ENCODE data around the gene UBE2I. TPM values are rescaled to one million over a fixed set of nuclear protein-coding genes. Genes with fewer than 3 reads are reported as not detected.

UBE2I gene
- total RNA-seq, 1 experiment from 2014 or later = 212 TPM

DNA sequence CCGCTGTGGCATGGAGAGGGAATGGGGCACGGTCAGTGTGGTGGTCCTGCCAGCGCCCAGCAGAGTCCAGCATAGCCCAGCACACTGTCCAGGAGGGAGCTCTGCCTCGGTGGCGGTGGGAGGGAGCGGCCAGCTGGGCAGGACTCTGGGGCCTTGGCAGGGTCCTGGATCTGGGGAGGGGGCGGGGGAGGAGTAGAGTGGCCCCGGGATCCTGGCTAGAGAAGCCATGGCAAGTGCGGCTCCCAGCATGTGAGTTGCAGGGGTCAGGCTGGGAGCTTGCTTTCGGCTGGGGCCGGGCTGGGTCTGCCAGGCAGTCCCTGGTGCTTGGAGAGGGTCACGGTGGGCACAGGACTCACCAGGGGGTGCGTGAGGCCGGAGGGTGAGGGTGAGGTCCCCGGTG is 46.2 kb downstream of the UBE2I start:
- Histone ChIP-seq H3K27me3 (ENCODE audit: insufficient read depth, low read length) (no peaks in the 10 kb centered on the region), H3K4me2 (ENCODE audit: low read length) (no peak overlapping the region), H3K9ac (ENCODE audit: low read length) (no peak overlapping the region), H3K4me3 (replicated peaks in 1 of 2; ENCODE audit: low read depth in 1 of 2, low read length in 2 of 2) (no peak overlapping the region), H2AFZ (ENCODE audit: low read depth, low read length, poor library complexity, severe bottlenecking) (no peak overlapping the region), H3K9me3 (ENCODE audit: control insufficient read depth in 1 of 2, insufficient read depth in 1 of 2, low read depth in 1 of 2, low read length in 2 of 2) (no peaks in the 10 kb centered on the region), H3K27ac (ENCODE audit: low read depth, low read length) (no peak overlapping the region), H3K4me1 (ENCODE audit: control insufficient read depth in 1 of 2, insufficient read depth in 2 of 2, low read length in 2 of 2) (peaks cover 32 to 48% of the 10 kb centered on the region in 2 experiments), H3K79me2 (ENCODE audit: insufficient read depth, low read length) (peaks cover 89% of the 10 kb centered on the region), H3K9me2 (ENCODE audit: insufficient read depth) (no peaks in the 10 kb centered on the region), H4K20me1 (ENCODE audit: insufficient read depth) (no peaks in the 10 kb centered on the region), H3K36me3 (ENCODE audit: control insufficient read depth in 1 of 2, insufficient read depth in 2 of 2, low read length in 2 of 2) (peaks cover under 1 to 1% of the 10 kb centered on the region in 2 experiments; a peak in 1 of 4 replicates)
- CTCF ChIA-PET = no interaction called here
- BruUV-seq (replicated peaks) = no TSS peak
- no peak for ATAC-seq
- TF ChIP-seq SIN3A (IDR thresholded peaks at IDR 0.05; ENCODE audit: low read depth) = no peak
- TF ChIP-seq, protein P1, sequence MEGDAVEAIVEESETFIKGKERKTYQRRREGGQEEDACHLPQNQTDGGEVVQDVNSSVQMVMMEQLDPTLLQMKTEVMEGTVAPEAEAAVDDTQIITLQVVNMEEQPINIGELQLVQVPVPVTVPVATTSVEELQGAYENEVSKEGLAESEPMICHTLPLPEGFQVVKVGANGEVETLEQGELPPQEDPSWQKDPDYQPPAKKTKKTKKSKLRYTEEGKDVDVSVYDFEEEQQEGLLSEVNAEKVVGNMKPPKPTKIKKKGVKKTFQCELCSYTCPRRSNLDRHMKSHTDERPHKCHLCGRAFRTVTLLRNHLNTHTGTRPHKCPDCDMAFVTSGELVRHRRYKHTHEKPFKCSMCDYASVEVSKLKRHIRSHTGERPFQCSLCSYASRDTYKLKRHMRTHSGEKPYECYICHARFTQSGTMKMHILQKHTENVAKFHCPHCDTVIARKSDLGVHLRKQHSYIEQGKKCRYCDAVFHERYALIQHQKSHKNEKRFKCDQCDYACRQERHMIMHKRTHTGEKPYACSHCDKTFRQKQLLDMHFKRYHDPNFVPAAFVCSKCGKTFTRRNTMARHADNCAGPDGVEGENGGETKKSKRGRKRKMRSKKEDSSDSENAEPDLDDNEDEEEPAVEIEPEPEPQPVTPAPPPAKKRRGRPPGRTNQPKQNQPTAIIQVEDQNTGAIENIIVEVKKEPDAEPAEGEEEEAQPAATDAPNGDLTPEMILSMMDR (IDR thresholded peaks at IDR 0.05 in 2 of 3, conservative IDR thresholded peaks at IDR 0.05 in 1 of 3; ENCODE audit: borderline replicate concordance in 1 of 3, insufficient read depth in 1 of 3, low read depth in 2 of 3, low read length in 2 of 3) = no peak
- no peak for TF ChIP-seq CEBPB (IDR thresholded peaks at IDR 0.05; ENCODE audit: low read depth)
- TF ChIP-seq YY1 (IDR thresholded peaks at IDR 0.05; ENCODE audit: extremely low read depth, insufficient replicate concordance, low read depth, low read length) = no peak
- TF ChIP-seq ZNF274 (IDR thresholded peaks at IDR 0.05; ENCODE audit: low read depth, low read length) = no peak
- TF ChIP-seq FOSL1 (IDR thresholded peaks at IDR 0.05; ENCODE audit: low read depth) = no peak
- TF ChIP-seq, protein P2, sequence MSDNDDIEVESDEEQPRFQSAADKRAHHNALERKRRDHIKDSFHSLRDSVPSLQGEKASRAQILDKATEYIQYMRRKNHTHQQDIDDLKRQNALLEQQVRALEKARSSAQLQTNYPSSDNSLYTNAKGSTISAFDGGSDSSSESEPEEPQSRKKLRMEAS (IDR thresholded peaks at IDR 0.05) = no peak
- POLR2A ChIA-PET = no interaction called here
- RAD21 ChIA-PET (ENCODE audit: low non-redundant PET in 1 of 2, low total read pairs in 2 of 2, uncharacterized antibody in 2 of 2, unreplicated experiment in 2 of 2) = no interaction called here
- DNase-seq (ENCODE audit: low read depth, low spot score) = no peak
- intact Hi-C loops (cut with micrococcal nuclease) = no loop called here

All from HCT116 (cell line).